MM.1S (cell line): ENCODE results near the gene GDPD5.

Source experiments
- DNase-seq: peaks from one replicate; pipeline ENCODE4 v3.0.0-alpha.2; 2015
- H2AFZ ChIP-seq: fragments of 300-600 bp; sonication (generic); 2 replicates; pipeline ENCODE4 v1.6.0; 2016; ENCODE audit warnings: antibody characterized with exemption, low read length
- H3F3A ChIP-seq: fragments of 300-600 bp; sonication (generic); 2 replicates; pipeline ENCODE4 v1.6.1; 2016; ENCODE audit warnings: mild to moderate bottlenecking, antibody characterized with exemption, low read length, moderate library complexity, mixed read lengths; ENCODE audit not compliant: insufficient read depth
- H3K27ac ChIP-seq: fragments of 300-600 bp; sonication (generic); 2 replicates; pipeline ENCODE4 v1.5.1; 2016; ENCODE audit warnings: mild to moderate bottlenecking, low read length
- H3K27me3 ChIP-seq: fragments of 300-600 bp; sonication (generic); replicated peaks from 2 replicates; pipeline ENCODE4 v1.6.0; 2016; ENCODE audit warnings: low read length; ENCODE audit not compliant: insufficient read depth
- H3K36me3 ChIP-seq: fragments of 300-600 bp; sonication (generic); replicated peaks from 2 replicates; pipeline ENCODE4 v1.6.1; 2016; ENCODE audit warnings: mild to moderate bottlenecking, low read length, mixed read lengths; ENCODE audit not compliant: insufficient read depth
- H3K4me1 ChIP-seq: fragments of 300-600 bp; sonication (generic); 2 replicates; pipeline ENCODE4 v1.6.1; 2016; ENCODE audit warnings: low read length, mixed read lengths
- H3K4me2 ChIP-seq: fragments of 300-600 bp; sonication (generic); 2 replicates; pipeline ENCODE4 v1.6.0; 2016; ENCODE audit warnings: low read depth, low read length
- H3K4me3 ChIP-seq: fragments of 300-600 bp; sonication (generic); 2 replicates; pipeline ENCODE4 v1.5.1; 2016; ENCODE audit warnings: low read length, mixed read lengths
- H3K79me2 ChIP-seq: fragments of 300-600 bp; sonication (generic); 2 replicates; pipeline ENCODE4 v1.6.1; 2016; ENCODE audit warnings: mixed run types, low read length, mixed read lengths
- H3K9ac ChIP-seq: fragments of 300-600 bp; sonication (generic); 2 replicates; pipeline ENCODE4 v1.6.1; 2016; ENCODE audit warnings: low read length, mixed read lengths
- H3K9me2 ChIP-seq: fragments of 300-600 bp; sonication (generic); replicated peaks from 2 replicates; pipeline ENCODE4 v1.6.1; 2016; ENCODE audit warnings: mild to moderate bottlenecking, low read length, mixed read lengths; ENCODE audit not compliant: insufficient read depth
- H3K9me3 ChIP-seq: fragments of 300-600 bp; sonication (generic); replicated peaks from 2 replicates; pipeline ENCODE4 v1.6.1; 2016; ENCODE audit warnings: mild to moderate bottlenecking, low read length, mixed read lengths; ENCODE audit not compliant: insufficient read depth
- H4K20me1 ChIP-seq: fragments of 300-600 bp; sonication (generic); 2 replicates; pipeline ENCODE4 v1.6.1; 2016; ENCODE audit warnings: mild to moderate bottlenecking, low read length, moderate library complexity, mixed read lengths; ENCODE audit not compliant: insufficient read depth
- CTCF ChIP-seq: fragments of 300-600 bp; sonication (generic); IDR thresholded peaks from 2 replicates; pipeline ENCODE4 v1.5.1; 2016; ENCODE audit warnings: antibody characterized with exemption, low read length, mixed read lengths
- EZH2 ChIP-seq: fragments of 300-600 bp; sonication (generic); optimal IDR thresholded peaks from 2 replicates; pipeline ENCODE3; 2017; ENCODE audit warnings: low read depth, mild to moderate bottlenecking, antibody characterized with exemption, low read length, mixed read lengths
- EZH2phosphoT487 ChIP-seq: fragments of 300-600 bp; sonication (generic); IDR thresholded peaks from 2 replicates; pipeline ENCODE4 v1.6.1; 2018; ENCODE audit warnings: antibody characterized with exemption, low read length

Gene GDPD5

GRCh38 chr11:75428989-75429640 lies 96.6 kb downstream of the GDPD5 start:
- Histone ChIP-seq H3K9ac (no peak overlapping the region), H3K9me2 (no peaks in the 10 kb centered on the region), H3K27me3 (peaks cover 38% of the 10 kb centered on the region), H3K79me2 (no peaks in the 10 kb centered on the region), H4K20me1 (no peaks in the 10 kb centered on the region), H3K36me3 (no peaks in the 10 kb centered on the region), H3K4me1 (no peaks in the 10 kb centered on the region), H2AFZ (no peak overlapping the region), H3K9me3 (no peaks in the 10 kb centered on the region), H3K4me2 (no peak overlapping the region), H3K4me3 (no peak overlapping the region), H3F3A (no peaks in the 10 kb centered on the region), H3K27ac (no peak overlapping the region)
- no peak for TF ChIP-seq EZH2
- TF ChIP-seq CTCF: no peak
- TF ChIP-seq EZH2phosphoT487: no peak
- no peak for DNase-seq

GRCh38 chr11:75428281-75428724 lies 97.4 kb downstream of the GDPD5 start:
- no peaks in the 10 kb centered on the region for H3F3A ChIP-seq
- H3K4me2 ChIP-seq: no peak overlapping the region
- H3K9ac ChIP-seq: no peak overlapping the region
- no peaks in the 10 kb centered on the region for H3K79me2 ChIP-seq
- TF ChIP-seq EZH2 (no peak), EZH2phosphoT487 (no peak), CTCF (no peak)
- H3K27ac ChIP-seq: no peak overlapping the region
- H3K9me2 ChIP-seq: no peaks in the 10 kb centered on the region
- no peak overlapping the region for H3K4me3 ChIP-seq
- peaks cover 30% of the 10 kb centered on the region for H3K27me3 ChIP-seq
- DNase-seq: no peak
- no peaks in the 10 kb centered on the region for H3K4me1 ChIP-seq
- no peaks in the 10 kb centered on the region for H4K20me1 ChIP-seq
- H3K36me3 ChIP-seq: no peaks in the 10 kb centered on the region
- H3K9me3 ChIP-seq: no peaks in the 10 kb centered on the region
- H2AFZ ChIP-seq: no peak overlapping the region

GRCh38 chr11:75427181-75427580 lies 98.6 kb downstream of the GDPD5 start:
- TF ChIP-seq EZH2phosphoT487: no peak
- TF ChIP-seq EZH2: no peak
- no peak for TF ChIP-seq CTCF

More at GRCh38 chr11:75427181-75427580, 98.6 kb downstream of the GDPD5 start:
- Histone ChIP-seq H4K20me1 (no peaks in the 10 kb centered on the region), H2AFZ (no peak overlapping the region), H3K9me3 (no peaks in the 10 kb centered on the region), H3K4me1 (no peaks in the 10 kb centered on the region), H3K27me3 (peaks cover 19% of the 10 kb centered on the region), H3K79me2 (no peaks in the 10 kb centered on the region), H3F3A (no peaks in the 10 kb centered on the region), H3K4me2 (no peak overlapping the region), H3K36me3 (no peaks in the 10 kb centered on the region), H3K9ac (no peak overlapping the region), H3K4me3 (no peak overlapping the region), H3K9me2 (no peaks in the 10 kb centered on the region), H3K27ac (no peak overlapping the region)
- no peak for DNase-seq
